HepG2 (cell line): Measurements from ENCODE around the gene WDR18. TPM values are rescaled to one million over a fixed set of nuclear protein-coding genes. Genes with fewer than 3 reads are reported as not detected.

Experiments used
- ATAC-seq: fragments of 200-7000 bp; cut with Tn5 transposase; 3 replicates; pipeline ENCODE4 v1.9.1; 2020; ENCODE audit warnings: mild to moderate bottlenecking, moderate library complexity
- BruUV-seq: library from RNA; stranded (reverse); fragments of 400-500 nt; replicated peaks from 2 replicates; lab custom pipeline; 2021; lab: Mats Ljungman, UMichigan
- CTCF ChIA-PET: fragments of 300-600 bp; formaldehyde crosslinking; extraction: SDS; loops from one replicate; lab custom pipeline; 2021; ENCODE audit warnings: low total read pairs, inconsistent platforms, low intra/inter-chr PET ratio; lab: Yijun Ruan, JAX
- POLR2A ChIA-PET: fragments of 350-600 bp; sonication (Branson Sonifier 250); formaldehyde crosslinking; loops from one replicate; lab custom pipeline; 2020; ENCODE audit warnings: antibody characterized with exemption, inconsistent platforms; lab: Yijun Ruan, JAX
- DNase-seq: peaks from one replicate; pipeline ENCODE4 v3.0.0-alpha.2; 2015; ENCODE audit warnings: low spot score
- FAIRE-seq: peaks from 3 replicates; lab custom pipeline; 2011; peaks lifted over from hg19 to GRCh38; lab: Jason Lieb, UNC
- H2AFZ ChIP-seq: one replicate; pipeline ENCODE4 v1.6.1; 2011; ENCODE audit warnings: low read length, inconsistent platforms
- H3K27ac ChIP-seq: fragments of 300-600 bp; 3 replicates; pipeline ENCODE4 v1.8.0; 2011; ENCODE audit warnings: mixed run types, mild to moderate bottlenecking, mixed read lengths, low read length, inconsistent platforms; ENCODE audit not compliant: insufficient read depth; ENCODE audit errors: extremely low read length
- H3K27me3 ChIP-seq, 2 experiments: fragments of 200-600 bp in 1 of 2; 2 replicates in 1 of 2; 3 replicates in 1 of 2; pipeline versions ENCODE4 v1.6.0 to v1.8.0; 2011; ENCODE audit warnings: low read length in 2 of 2, mild to moderate bottlenecking in 2 of 2, moderate library complexity in 2 of 2, inconsistent platforms in 1 of 2; ENCODE audit not compliant: insufficient read depth in 2 of 2, control insufficient read depth in 1 of 2
- H3K36me3 ChIP-seq, 2 experiments: fragments of 200-600 bp in 1 of 2; replicated peaks in 1 of 2; 2 replicates in 1 of 2; 3 replicates in 1 of 2; pipeline versions ENCODE4 v1.5.1 to v1.8.0; 2011; ENCODE audit warnings: low read length in 2 of 2, inconsistent platforms in 1 of 2; ENCODE audit not compliant: insufficient read depth in 2 of 2, control insufficient read depth in 1 of 2
- H3K4me1 ChIP-seq: 2 replicates; pipeline ENCODE4 v1.5.1; 2012; ENCODE audit warnings: low read length, inconsistent platforms; ENCODE audit not compliant: insufficient read depth
- H3K4me2 ChIP-seq: 2 replicates; pipeline ENCODE4 v1.6.0; 2011; ENCODE audit warnings: low read depth, low read length, inconsistent platforms
- H3K4me3 ChIP-seq, 3 experiments: fragments of 200-600 bp in 1 of 3; sonication (generic), shearing (Covaris generic) in 1 of 3; replicated peaks in 1 of 3; 2 replicates each; pipeline ENCODE4 v1.5.1; 2011 to 2016; ENCODE audit warnings: low read length in 3 of 3, inconsistent platforms in 2 of 3, low read depth in 2 of 3, mild to moderate bottlenecking in 2 of 3, control low read depth in 1 of 3, mixed read lengths in 1 of 3; ENCODE audit not compliant: insufficient read depth in 1 of 3
- H3K79me2 ChIP-seq: one replicate; pipeline ENCODE4 v1.6.1; 2011; ENCODE audit warnings: low read length, inconsistent platforms; ENCODE audit not compliant: insufficient read depth
- H3K9ac ChIP-seq: 2 replicates; pipeline ENCODE4 v1.6.0; 2011; ENCODE audit warnings: mild to moderate bottlenecking, low read depth, low read length, inconsistent platforms; ENCODE audit not compliant: insufficient read depth
- H3K9me3 ChIP-seq: 2 replicates; pipeline ENCODE4 v1.5.1; 2012; ENCODE audit warnings: mild to moderate bottlenecking, low read length
- H4K20me1 ChIP-seq: 2 replicates; pipeline ENCODE4 v1.6.0; 2011; ENCODE audit warnings: inconsistent platforms, mild to moderate bottlenecking, low read length, moderate library complexity; ENCODE audit not compliant: insufficient read depth
- GLI4 ChIP-seq: sonication (generic); formaldehyde crosslinking; IDR thresholded peaks from 2 replicates; pipeline ENCODE4 v1.5.1; 2020; ENCODE audit warnings: missing genetic modification reagents, mild to moderate bottlenecking, moderate library complexity, borderline replicate concordance
- POLR2AphosphoS2 ChIP-seq: IDR thresholded peaks from 2 replicates; pipeline ENCODE4 v1.6.1; 2011; ENCODE audit warnings: low read depth, low read length, improper control_type of control experiment
- ZFYVE20 ChIP-seq: sonication (generic); formaldehyde crosslinking; IDR thresholded peaks from 2 replicates; pipeline ENCODE4 v1.8.0; 2023; ENCODE audit warnings: low read depth, mild to moderate bottlenecking, moderate library complexity, missing genetic modification reagents, borderline replicate concordance
- WGBS: methylation state at CpG from one replicate; pipeline ENCODE4 v1.1.6; 2017; ENCODE audit warnings: low lambda C conversion rate; 5-methylcytosine and 5-hydroxymethylcytosine counted together
- in situ Hi-C: cut with HindIII; loops from 2 replicates; pipeline ENCODE4 v1.10.0; 2017; ENCODE audit warnings: low pct_unique_long_range_greater_than_20kb; ENCODE audit not compliant: extremely low pct_ligation_motif_present
- intact Hi-C: fragments of 100-400 bp; cut with micrococcal nuclease; formaldehyde crosslinking; loops from one replicate; pipeline ENCODE4 v1.10.0; 2022; ENCODE audit not compliant: unreplicated experiment
- polyA plus RNA-seq, 8 experiments: library from polyadenylated mRNA; depleted of rRNA in 3 of 8; stranded (reverse) in 7 of 8; unstranded in 1 of 8; fragments of >200 nt; fragmentation: Illumina TruSeq in 4 of 8; extraction: Trizol in 4 of 8; gene quantifications; 2 replicates each; pipeline versions ENCODE4 v1.2.1 to v1.2.3, GENCODE V29; 2011 to 2016; ENCODE audit warnings: low read depth in 4 of 8, missing spikeins in 1 of 8, mixed read lengths in 1 of 8; ENCODE audit not compliant: insufficient read depth in 1 of 8
- total RNA-seq, 5 experiments: library from RNA; depleted of rRNA; stranded (reverse); fragments of >200 nt; fragmentation: Illumina TruSeq; extraction: Trizol; gene quantifications; 2 replicates each; pipeline ENCODE4 v1.2.3, GENCODE V29; 2016; ENCODE audit warnings: low read depth in 1 of 5
- TF ChIP-seq, protein P1 (sequence below): sonication (generic); formaldehyde crosslinking; conservative IDR thresholded peaks from 2 replicates; pipeline ENCODE4 v1.8.0; 2022; ENCODE audit warnings: missing genetic modification reagents
- TF ChIP-seq, protein P2 (sequence below): sonication (generic); formaldehyde crosslinking; IDR thresholded peaks from 2 replicates; pipeline ENCODE4 v1.4.0; 2020; ENCODE audit warnings: missing genetic modification reagents
- TF ChIP-seq, protein P3 (sequence below), 2 experiments: sonication (generic) in 1 of 2; formaldehyde crosslinking in 1 of 2; IDR thresholded peaks; 2 replicates each; pipeline versions ENCODE4 v1.6.1 to v1.9.0; 2014 to 2022; ENCODE audit warnings: antibody characterized with exemption in 1 of 2, borderline replicate concordance in 1 of 2, inconsistent platforms in 1 of 2, low read depth in 1 of 2, missing genetic modification reagents in 1 of 2

WDR18 gene
- total and polyA plus RNA-seq, 2 of the 13 experiments (the other 11 are each of a cell fraction or from before 2014, with no cell fraction given), result 36.4 to 47.6 TPM

DNA sequence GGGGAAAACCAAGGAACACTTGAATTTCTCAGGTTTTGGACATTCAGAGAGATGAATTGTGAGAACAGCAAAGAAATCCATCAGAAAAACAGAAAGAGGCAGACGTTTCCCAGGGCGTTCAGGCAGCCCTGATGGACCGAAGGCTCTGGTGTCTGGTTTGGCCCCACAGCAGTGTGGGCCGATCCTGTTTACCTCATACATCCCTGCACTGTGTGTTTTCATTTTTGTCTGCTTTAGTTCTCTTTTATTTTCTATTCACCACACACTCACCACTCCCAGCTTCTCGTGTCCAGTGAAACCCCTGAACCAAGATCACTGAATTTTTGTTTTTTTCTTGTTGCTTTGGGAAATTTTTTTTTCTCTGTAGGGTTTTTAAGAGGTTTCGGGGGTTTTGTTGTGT, 11.9 kb upstream of the WDR18 start:
- H2AFZ ChIP-seq, result no peak overlapping the region
- ChIA-PET POLR2A (interaction anchor here (0.9 kb wide), 1 partner anchor 19 kb away, joined by 3 read pairs; no protein-coding TSS in a partner anchor), CTCF (no interaction called here)
- intact Hi-C loops, result no loop called here
- no peak overlapping the region for H3K4me2 ChIP-seq
- H4K20me1 ChIP-seq, result no peaks in the 10 kb centered on the region
- peaks cover 30 to 34% of the 10 kb centered on the region in 2 experiments for H3K36me3 ChIP-seq
- in situ Hi-C loops, result no loop called here
- no peak overlapping the region for H3K9ac ChIP-seq
- no peak for FAIRE-seq
- DNase-seq, result no peak
- H3K79me2 ChIP-seq, result no peaks in the 10 kb centered on the region
- no peaks in the 10 kb centered on the region for H3K9me3 ChIP-seq
- no TSS peak for BruUV-seq
- no peak for ATAC-seq
- no peak for TF ChIP-seq GLI4
- TF ChIP-seq, protein P1, sequence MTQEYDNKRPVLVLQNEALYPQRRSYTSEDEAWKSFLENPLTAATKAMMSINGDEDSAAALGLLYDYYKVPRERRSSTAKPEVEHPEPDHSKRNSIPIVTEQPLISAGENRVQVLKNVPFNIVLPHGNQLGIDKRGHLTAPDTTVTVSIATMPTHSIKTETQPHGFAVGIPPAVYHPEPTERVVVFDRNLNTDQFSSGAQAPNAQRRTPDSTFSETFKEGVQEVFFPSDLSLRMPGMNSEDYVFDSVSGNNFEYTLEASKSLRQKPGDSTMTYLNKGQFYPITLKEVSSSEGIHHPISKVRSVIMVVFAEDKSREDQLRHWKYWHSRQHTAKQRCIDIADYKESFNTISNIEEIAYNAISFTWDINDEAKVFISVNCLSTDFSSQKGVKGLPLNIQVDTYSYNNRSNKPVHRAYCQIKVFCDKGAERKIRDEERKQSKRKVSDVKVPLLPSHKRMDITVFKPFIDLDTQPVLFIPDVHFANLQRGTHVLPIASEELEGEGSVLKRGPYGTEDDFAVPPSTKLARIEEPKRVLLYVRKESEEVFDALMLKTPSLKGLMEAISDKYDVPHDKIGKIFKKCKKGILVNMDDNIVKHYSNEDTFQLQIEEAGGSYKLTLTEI (CRISPR knock-in tag), result no peak
- no peak for TF ChIP-seq POLR2AphosphoS2
- TF ChIP-seq, protein P2, sequence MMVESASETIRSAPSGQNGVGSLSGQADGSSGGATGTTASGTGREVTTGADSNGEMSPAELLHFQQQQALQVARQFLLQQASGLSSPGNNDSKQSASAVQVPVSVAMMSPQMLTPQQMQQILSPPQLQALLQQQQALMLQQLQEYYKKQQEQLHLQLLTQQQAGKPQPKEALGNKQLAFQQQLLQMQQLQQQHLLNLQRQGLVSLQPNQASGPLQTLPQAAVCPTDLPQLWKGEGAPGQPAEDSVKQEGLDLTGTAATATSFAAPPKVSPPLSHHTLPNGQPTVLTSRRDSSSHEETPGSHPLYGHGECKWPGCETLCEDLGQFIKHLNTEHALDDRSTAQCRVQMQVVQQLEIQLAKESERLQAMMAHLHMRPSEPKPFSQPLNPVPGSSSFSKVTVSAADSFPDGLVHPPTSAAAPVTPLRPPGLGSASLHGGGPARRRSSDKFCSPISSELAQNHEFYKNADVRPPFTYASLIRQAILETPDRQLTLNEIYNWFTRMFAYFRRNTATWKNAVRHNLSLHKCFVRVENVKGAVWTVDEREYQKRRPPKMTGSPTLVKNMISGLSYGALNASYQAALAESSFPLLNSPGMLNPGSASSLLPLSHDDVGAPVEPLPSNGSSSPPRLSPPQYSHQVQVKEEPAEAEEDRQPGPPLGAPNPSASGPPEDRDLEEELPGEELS, result no peak
- TF ChIP-seq, protein P3, sequence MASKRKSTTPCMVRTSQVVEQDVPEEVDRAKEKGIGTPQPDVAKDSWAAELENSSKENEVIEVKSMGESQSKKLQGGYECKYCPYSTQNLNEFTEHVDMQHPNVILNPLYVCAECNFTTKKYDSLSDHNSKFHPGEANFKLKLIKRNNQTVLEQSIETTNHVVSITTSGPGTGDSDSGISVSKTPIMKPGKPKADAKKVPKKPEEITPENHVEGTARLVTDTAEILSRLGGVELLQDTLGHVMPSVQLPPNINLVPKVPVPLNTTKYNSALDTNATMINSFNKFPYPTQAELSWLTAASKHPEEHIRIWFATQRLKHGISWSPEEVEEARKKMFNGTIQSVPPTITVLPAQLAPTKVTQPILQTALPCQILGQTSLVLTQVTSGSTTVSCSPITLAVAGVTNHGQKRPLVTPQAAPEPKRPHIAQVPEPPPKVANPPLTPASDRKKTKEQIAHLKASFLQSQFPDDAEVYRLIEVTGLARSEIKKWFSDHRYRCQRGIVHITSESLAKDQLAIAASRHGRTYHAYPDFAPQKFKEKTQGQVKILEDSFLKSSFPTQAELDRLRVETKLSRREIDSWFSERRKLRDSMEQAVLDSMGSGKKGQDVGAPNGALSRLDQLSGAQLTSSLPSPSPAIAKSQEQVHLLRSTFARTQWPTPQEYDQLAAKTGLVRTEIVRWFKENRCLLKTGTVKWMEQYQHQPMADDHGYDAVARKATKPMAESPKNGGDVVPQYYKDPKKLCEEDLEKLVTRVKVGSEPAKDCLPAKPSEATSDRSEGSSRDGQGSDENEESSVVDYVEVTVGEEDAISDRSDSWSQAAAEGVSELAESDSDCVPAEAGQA (IDR thresholded peaks at IDR 0.05; ENCODE audit: low read depth), result no peak
- TF ChIP-seq, protein P3 (CRISPR knock-in tag; IDR thresholded peaks at IDR 0.05; ENCODE audit: borderline replicate concordance), result no peak
- TF ChIP-seq ZFYVE20 (CRISPR knock-in tag), result no peak
- WGBS, result 97% methylated on average over 6 of the region's 6 CpGs
- H3K27me3 ChIP-seq, result no peaks in the 10 kb centered on the region
- H3K4me3 ChIP-seq, result no peak overlapping the region
- H3K4me1 ChIP-seq, result no peaks in the 10 kb centered on the region
- H3K27ac ChIP-seq, result no peak overlapping the region
